ENCODE measurements around the gene CSGALNACT2. TPM values are rescaled to one million over a fixed set of nuclear protein-coding genes. Genes with fewer than 3 reads are reported as not detected.

Gene CSGALNACT2
- total and polyA plus RNA-seq, 2 experiments from 2014 or later = 17.4 to 27.8 TPM

GRCh38 chr10:43114088-43114742 lies 24.0 kb upstream of the CSGALNACT2 start:
- Histone ChIP-seq H3K9me2 (ENCODE audit: insufficient read depth) (no peaks in the 10 kb centered on the region), H3K4me2 (ENCODE audit: unreplicated experiment) (no peak overlapping the region), H3K27ac (no peak overlapping the region), H3K4me3 (no peak overlapping the region), H3F3A (ENCODE audit: insufficient read depth) (no peaks in the 10 kb centered on the region), H3K36me3 (ENCODE audit: low read depth) (no peaks in the 10 kb centered on the region), H3K27me3 (replicated peaks; ENCODE audit: insufficient read depth) (no peaks in the 10 kb centered on the region), H3K79me2 (ENCODE audit: insufficient read depth) (no peaks in the 10 kb centered on the region), H3K9me3 (ENCODE audit: low read depth) (no peaks in the 10 kb centered on the region), H3K4me1 (ENCODE audit: insufficient read depth) (peaks cover 3% of the 10 kb centered on the region), H3K9ac (no peak overlapping the region), H4K20me1 (ENCODE audit: insufficient read depth) (no peaks in the 10 kb centered on the region), H2AFZ (no peak overlapping the region)
- WGBS, 2 experiments (ENCODE audit: low coverage in 1 of 2, low lambda C conversion rate in 2 of 2, missing lambda C conversion rate in 2 of 2) = 87 to 89% methylated on average over 21 to 24 of the region's 24 CpGs
- DNase-seq = no peak
- in situ Hi-C loops (cut with MboI) = no loop called here
- TF ChIP-seq EZH2phosphoT487 (IDR thresholded peaks at IDR 0.05; ENCODE audit: insufficient read depth, low read depth) = no peak
- no peak for TF ChIP-seq EZH2 (IDR thresholded peaks at IDR 0.05; ENCODE audit: insufficient read depth, poor library complexity, severe bottlenecking)

GRCh38 chr10:43114743-43115611 lies 23.3 kb upstream of the CSGALNACT2 start:
- no peak overlapping the region for H2AFZ ChIP-seq
- H3K9me2 ChIP-seq (ENCODE audit: insufficient read depth) = no peaks in the 10 kb centered on the region
- in situ Hi-C loops (cut with MboI) = no loop called here

GRCh38 chr10:43115881-43116595 lies 22.2 kb upstream of the CSGALNACT2 start:
- TF ChIP-seq EZH2phosphoT487 (IDR thresholded peaks at IDR 0.05; ENCODE audit: insufficient read depth, low read depth) = no peak
- TF ChIP-seq EZH2 (IDR thresholded peaks at IDR 0.05; ENCODE audit: insufficient read depth, poor library complexity, severe bottlenecking) = no peak
- no peak for DNase-seq
- Histone ChIP-seq H3K9me2 (ENCODE audit: insufficient read depth) (no peaks in the 10 kb centered on the region), H3K4me2 (ENCODE audit: unreplicated experiment) (no peak overlapping the region), H3K4me3 (no peak overlapping the region), H3K36me3 (ENCODE audit: low read depth) (no peaks in the 10 kb centered on the region), H3K9ac (no peak overlapping the region), H2AFZ (no peak overlapping the region), H3K4me1 (ENCODE audit: insufficient read depth) (no peaks in the 10 kb centered on the region), H4K20me1 (ENCODE audit: insufficient read depth) (no peaks in the 10 kb centered on the region), H3F3A (ENCODE audit: insufficient read depth) (no peaks in the 10 kb centered on the region), H3K27me3 (replicated peaks; ENCODE audit: insufficient read depth) (no peaks in the 10 kb centered on the region), H3K27ac (no peak overlapping the region), H3K79me2 (ENCODE audit: insufficient read depth) (no peaks in the 10 kb centered on the region), H3K9me3 (ENCODE audit: low read depth) (no peaks in the 10 kb centered on the region)
- 88 to 89% methylated on average over 10 of the region's 10 CpGs for WGBS, 2 experiments (ENCODE audit: low coverage in 1 of 2, low lambda C conversion rate in 2 of 2, missing lambda C conversion rate in 2 of 2)
- in situ Hi-C loops (cut with MboI) = no loop called here

More at GRCh38 chr10:43114743-43115611, 23.3 kb upstream of the CSGALNACT2 start:
- Histone ChIP-seq H3K9ac (no peak overlapping the region), H3K27me3 (replicated peaks; ENCODE audit: insufficient read depth) (no peaks in the 10 kb centered on the region), H3K9me3 (ENCODE audit: low read depth) (no peaks in the 10 kb centered on the region), H3K4me2 (ENCODE audit: unreplicated experiment) (no peak overlapping the region), H3K36me3 (ENCODE audit: low read depth) (no peaks in the 10 kb centered on the region), H3F3A (ENCODE audit: insufficient read depth) (no peaks in the 10 kb centered on the region), H3K4me3 (no peak overlapping the region), H3K79me2 (ENCODE audit: insufficient read depth) (no peaks in the 10 kb centered on the region), H3K27ac (no peak overlapping the region), H4K20me1 (ENCODE audit: insufficient read depth) (no peaks in the 10 kb centered on the region), H3K4me1 (ENCODE audit: insufficient read depth) (peaks cover 3% of the 10 kb centered on the region)
- TF ChIP-seq EZH2 (IDR thresholded peaks at IDR 0.05; ENCODE audit: insufficient read depth, poor library complexity, severe bottlenecking) (no peak), EZH2phosphoT487 (IDR thresholded peaks at IDR 0.05; ENCODE audit: insufficient read depth, low read depth) (no peak)
- 52 to 64% methylated on average over 15 to 17 of the region's 17 CpGs for WGBS, 2 experiments (ENCODE audit: low coverage in 1 of 2, low lambda C conversion rate in 2 of 2, missing lambda C conversion rate in 2 of 2)
- peak; percentile 69 for DNase-seq

GRCh38 chr10:43116596-43116995 lies 21.6 kb upstream of the CSGALNACT2 start:
- Histone ChIP-seq H4K20me1 (ENCODE audit: insufficient read depth) (no peaks in the 10 kb centered on the region), H3K79me2 (ENCODE audit: insufficient read depth) (no peaks in the 10 kb centered on the region), H3K9me3 (ENCODE audit: low read depth) (no peaks in the 10 kb centered on the region), H3K4me1 (ENCODE audit: insufficient read depth) (no peaks in the 10 kb centered on the region), H3K27me3 (replicated peaks; ENCODE audit: insufficient read depth) (no peaks in the 10 kb centered on the region), H2AFZ (no peak overlapping the region), H3F3A (ENCODE audit: insufficient read depth) (no peaks in the 10 kb centered on the region), H3K4me2 (ENCODE audit: unreplicated experiment) (no peak overlapping the region), H3K36me3 (ENCODE audit: low read depth) (no peaks in the 10 kb centered on the region), H3K27ac (no peak overlapping the region), H3K4me3 (no peak overlapping the region), H3K9me2 (ENCODE audit: insufficient read depth) (no peaks in the 10 kb centered on the region), H3K9ac (no peak overlapping the region)
- WGBS, 2 experiments (ENCODE audit: low coverage in 1 of 2, low lambda C conversion rate in 2 of 2, missing lambda C conversion rate in 2 of 2) = 64 to 70% methylated on average over 8 to 10 of the region's 10 CpGs
- in situ Hi-C loops (cut with MboI) = no loop called here
- TF ChIP-seq EZH2 (IDR thresholded peaks at IDR 0.05; ENCODE audit: insufficient read depth, poor library complexity, severe bottlenecking) (no peak), EZH2phosphoT487 (IDR thresholded peaks at IDR 0.05; ENCODE audit: insufficient read depth, low read depth) (no peak)
- no peak for DNase-seq

Measured in GM23248 (cell line).